Omental fat pad (tissue), 4 donors: ENCODE data around the gene TRAM2. TPM values are rescaled to one million over a fixed set of nuclear protein-coding genes. Genes with fewer than 3 reads are reported as not detected.

Experiments
- ATAC-seq: fragments of 150-250 bp; one replicate; pipeline ENCODE4 v1.9.1; 2016; ENCODE audit warnings: mild to moderate bottlenecking, moderate library complexity; ENCODE audit not compliant: low FRiP score
- DNase-seq: peaks from one replicate; pipeline ENCODE4 v3.0.0-alpha.2; 2019; ENCODE audit warnings: low spot score
- total RNA-seq, 4 donors: library from RNA; depleted of rRNA; stranded (reverse); fragments of >200 nt; gene quantifications; one replicate each; pipeline ENCODE4 v1.1.0, GENCODE V29; 2016
- TF ChIP-seq, protein P1 (sequence below), 3 donors: fragments of 450-650 bp; IDR thresholded peaks; one replicate each; pipeline ENCODE4 v1.5.1; 2016 to 2017; ENCODE audit warnings: antibody characterized with exemption in 3 of 3, mild to moderate bottlenecking in 3 of 3, moderate library complexity in 2 of 3

The TRAM2 gene
- total RNA-seq, 4 donors from 2014 or later = 17.8 to 29.8 (median 26.3) TPM

DNA sequence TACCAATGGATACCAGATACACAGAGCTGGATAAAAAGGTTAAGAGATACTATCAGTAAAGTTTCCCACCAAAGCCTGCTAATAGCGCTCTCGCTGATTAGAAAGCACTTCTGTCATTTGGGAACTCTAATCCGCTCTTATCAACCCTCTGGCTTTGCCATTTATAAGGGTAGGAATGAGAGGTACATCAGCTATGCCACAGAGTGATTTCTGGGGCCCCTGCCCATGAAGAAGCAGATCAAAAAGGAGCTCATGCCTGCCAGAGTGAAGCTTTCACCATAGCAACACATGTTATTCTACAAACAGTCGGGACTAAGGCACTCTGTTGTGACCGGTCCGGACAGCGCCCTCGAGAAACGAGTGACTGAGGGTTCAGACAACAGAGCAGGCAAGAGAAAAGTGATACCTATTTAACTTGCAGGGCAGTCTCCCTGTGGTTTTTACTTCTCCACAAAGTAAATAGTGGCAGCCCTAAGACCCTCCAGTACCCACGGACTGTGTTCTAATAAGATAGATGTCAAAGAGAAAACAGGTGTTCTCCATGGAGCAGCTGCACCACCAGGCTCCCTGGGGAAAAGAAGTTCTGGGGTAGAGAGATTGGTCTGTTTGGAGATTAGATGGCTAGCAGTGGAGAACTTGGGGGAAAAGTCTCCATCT lies 5.6 kb downstream of the TRAM2 start:
- TF ChIP-seq, protein P1, sequence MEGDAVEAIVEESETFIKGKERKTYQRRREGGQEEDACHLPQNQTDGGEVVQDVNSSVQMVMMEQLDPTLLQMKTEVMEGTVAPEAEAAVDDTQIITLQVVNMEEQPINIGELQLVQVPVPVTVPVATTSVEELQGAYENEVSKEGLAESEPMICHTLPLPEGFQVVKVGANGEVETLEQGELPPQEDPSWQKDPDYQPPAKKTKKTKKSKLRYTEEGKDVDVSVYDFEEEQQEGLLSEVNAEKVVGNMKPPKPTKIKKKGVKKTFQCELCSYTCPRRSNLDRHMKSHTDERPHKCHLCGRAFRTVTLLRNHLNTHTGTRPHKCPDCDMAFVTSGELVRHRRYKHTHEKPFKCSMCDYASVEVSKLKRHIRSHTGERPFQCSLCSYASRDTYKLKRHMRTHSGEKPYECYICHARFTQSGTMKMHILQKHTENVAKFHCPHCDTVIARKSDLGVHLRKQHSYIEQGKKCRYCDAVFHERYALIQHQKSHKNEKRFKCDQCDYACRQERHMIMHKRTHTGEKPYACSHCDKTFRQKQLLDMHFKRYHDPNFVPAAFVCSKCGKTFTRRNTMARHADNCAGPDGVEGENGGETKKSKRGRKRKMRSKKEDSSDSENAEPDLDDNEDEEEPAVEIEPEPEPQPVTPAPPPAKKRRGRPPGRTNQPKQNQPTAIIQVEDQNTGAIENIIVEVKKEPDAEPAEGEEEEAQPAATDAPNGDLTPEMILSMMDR (IDR thresholded peaks at IDR 0.05) = no peak
- no peak for DNase-seq
- ATAC-seq = no peak

DNA sequence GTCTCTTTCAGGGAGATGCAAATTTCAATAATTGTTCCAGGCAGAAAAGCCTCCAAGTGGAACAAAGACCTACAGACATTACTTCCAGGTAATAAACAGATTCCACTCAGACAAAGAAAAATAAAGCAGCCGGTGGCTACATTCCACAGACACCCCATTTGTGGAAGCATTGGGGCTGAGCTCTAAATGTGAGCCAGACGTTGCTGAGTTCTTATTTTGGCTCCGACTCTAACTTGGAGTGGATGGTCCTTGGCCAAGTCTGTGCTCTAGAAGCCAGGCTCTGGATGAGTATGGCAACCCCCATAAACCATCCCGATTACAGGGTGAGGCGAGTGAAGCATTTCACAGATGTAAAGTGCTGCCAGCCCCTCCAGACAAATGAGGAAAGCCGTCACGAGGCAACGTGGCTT lies 6.6 kb downstream of the TRAM2 start:
- ATAC-seq = no peak
- no peak for DNase-seq
- TF ChIP-seq, protein P1 (IDR thresholded peaks at IDR 0.05) = no peak

DNA sequence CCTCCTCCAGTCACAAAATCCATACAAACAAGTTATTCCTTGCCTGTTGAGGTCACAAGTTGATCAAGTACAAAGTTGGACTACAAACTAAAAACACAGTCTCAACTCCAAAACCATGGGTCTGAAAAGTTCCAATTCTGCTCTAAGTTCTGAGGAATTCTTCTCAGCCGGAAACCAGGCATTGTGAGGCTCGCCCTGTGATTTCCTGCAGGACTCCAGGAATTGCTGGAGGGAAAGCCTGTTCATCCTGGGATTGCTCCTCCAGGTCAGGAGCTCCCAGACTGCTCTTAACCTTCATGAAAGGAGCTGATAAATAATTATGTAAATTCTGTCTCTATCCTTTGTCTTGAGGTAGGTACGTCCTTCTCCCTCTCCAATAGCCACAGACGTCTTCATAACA lies 8.5 kb downstream of the TRAM2 start:
- ATAC-seq (no peak), DNase-seq (no peak)
- TF ChIP-seq, protein P1 (IDR thresholded peaks at IDR 0.05) = no peak

DNA sequence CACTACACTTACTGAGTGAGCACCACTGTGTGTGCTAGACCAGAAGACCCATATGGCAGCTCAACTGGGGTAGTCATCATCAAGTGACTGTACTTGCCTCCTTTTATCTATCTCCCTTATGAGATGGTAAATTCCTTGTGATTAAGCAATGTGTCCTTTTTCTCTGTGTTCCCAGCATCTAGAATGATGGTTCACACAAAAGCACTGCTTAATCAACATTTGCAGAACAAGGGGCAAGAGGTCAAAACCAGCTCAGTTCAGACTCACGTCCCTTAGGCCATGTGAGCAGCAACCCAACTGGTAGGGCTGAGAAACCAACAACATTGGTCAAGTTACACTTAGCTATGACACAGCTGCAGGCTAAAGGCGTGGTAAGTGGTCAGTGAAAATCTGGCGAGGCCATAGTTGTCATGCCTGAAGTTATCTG lies 10.0 kb downstream of the TRAM2 start:
- TF ChIP-seq, protein P1 (IDR thresholded peaks at IDR 0.05) = no peak
- DNase-seq (no peak), ATAC-seq (peak; percentile 67)

DNA sequence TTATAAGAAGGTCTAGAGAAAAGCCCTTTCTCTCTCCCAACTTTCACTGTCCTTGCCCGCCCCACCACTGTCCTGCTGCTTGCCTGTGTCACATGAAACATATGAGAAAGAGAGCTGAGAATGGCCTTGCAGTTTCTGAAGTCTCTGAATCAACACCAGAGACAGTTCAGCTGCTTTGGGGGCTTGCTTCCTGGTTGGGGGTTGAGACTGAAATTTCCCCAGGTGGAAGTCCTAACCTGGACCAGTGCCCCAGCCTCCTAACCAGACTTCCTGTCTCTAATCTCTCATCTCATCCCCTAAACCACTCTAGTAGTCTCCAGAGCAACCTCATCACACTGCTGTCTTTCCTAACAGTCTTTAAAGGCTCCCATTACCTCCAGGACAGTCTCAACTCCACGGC lies 10.7 kb downstream of the TRAM2 start:
- TF ChIP-seq, protein P1 (IDR thresholded peaks at IDR 0.05) = no peak
- no peak for ATAC-seq
- no peak for DNase-seq

DNA sequence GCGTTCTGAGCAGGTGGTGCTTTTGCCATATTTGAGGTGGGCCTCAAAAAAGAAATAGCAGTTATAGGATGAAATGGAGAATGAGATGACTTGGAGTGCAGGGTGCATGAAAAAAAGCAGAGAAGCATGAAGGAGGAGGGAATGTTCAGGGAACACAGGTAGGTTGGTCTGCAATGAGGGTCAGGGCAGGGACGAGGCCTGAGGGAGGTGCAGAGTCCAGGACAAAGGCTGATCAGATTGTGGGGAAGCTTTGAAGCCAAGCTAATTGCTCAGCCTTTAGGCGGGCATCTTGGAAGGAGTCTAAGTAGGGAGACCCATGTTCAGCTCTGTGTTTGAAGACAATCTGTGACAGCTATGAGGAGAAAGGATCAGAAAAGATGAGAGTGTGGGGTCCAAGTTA lies 12.0 kb downstream of the TRAM2 start:
- no peak for ATAC-seq
- TF ChIP-seq, protein P1 (IDR thresholded peaks at IDR 0.05) = no peak
- DNase-seq = no peak

DNA sequence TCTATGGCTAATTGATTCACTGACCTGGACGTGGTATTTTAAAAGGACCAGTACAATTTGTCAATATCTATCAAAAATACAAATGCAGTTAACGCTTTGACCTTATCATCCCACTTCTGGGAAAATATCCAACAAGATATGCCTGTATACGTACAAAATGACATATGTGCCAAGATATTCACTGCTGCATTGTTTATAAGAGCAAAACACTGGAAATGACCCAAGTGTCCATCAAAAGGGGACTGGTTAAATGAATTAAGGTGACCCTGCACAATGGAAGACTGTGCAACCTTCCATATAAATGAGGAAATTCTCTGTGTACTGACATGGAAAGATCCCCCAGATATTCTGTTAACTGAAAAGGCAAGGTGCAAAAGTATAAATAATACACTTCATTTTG lies 13.9 kb downstream of the TRAM2 start:
- TF ChIP-seq, protein P1 (IDR thresholded peaks at IDR 0.05) = no peak
- DNase-seq = no peak
- no peak for ATAC-seq
